Left lung (tissue), 10 donors: ENCODE data around the gene KRTAP7-1. TPM values are rescaled to one million over a fixed set of nuclear protein-coding genes. Genes with fewer than 3 reads are reported as not detected.

Source experiments
- ATAC-seq: fragments of 200-7000 bp; cut with Tn5 transposase; one replicate; pipeline ENCODE4 v1.9.1; 2020; ENCODE audit warnings: moderate library complexity
- DNase-seq, 4 donors: peaks; one replicate each; pipeline ENCODE4 v3.0.0-alpha.2; 2013 to 2020
- H3K27ac ChIP-seq, 2 donors: fragments of 200-600 bp; sonication (generic) in 1 of 2; one replicate each; pipeline versions ENCODE4 v1.5.0 to v1.8.0; 2020 to 2021
- H3K27me3 ChIP-seq, 2 donors: fragments of 200-600 bp; sonication (generic) in 1 of 2; one replicate each; pipeline versions ENCODE4 v1.5.0 to v1.8.0; 2020 to 2021
- H3K36me3 ChIP-seq, 2 donors: fragments of 200-600 bp; sonication (generic) in 1 of 2; one replicate each; pipeline versions ENCODE4 v1.5.0 to v1.8.0; 2020 to 2021
- H3K4me1 ChIP-seq, 2 donors: fragments of 200-600 bp; one replicate each; pipeline ENCODE4 v1.8.0; 2021
- H3K4me3 ChIP-seq, 2 donors: fragments of 200-600 bp; sonication (generic) in 1 of 2; one replicate each; pipeline versions ENCODE4 v1.5.0 to v1.8.0; 2020 to 2021; ENCODE audit warnings: mild to moderate bottlenecking in 1 of 2
- H3K9me3 ChIP-seq, 2 donors: fragments of 200-600 bp; sonication (generic) in 1 of 2; one replicate each; pipeline versions ENCODE4 v1.5.0 to v1.8.0; 2020 to 2021
- CTCF ChIP-seq, 2 donors: fragments of 200-600 bp; sonication (generic) in 1 of 2; IDR thresholded peaks; one replicate each; pipeline versions ENCODE4 v1.5.0 to v1.8.0; 2021; ENCODE audit warnings: antibody characterized with exemption in 2 of 2
- intact Hi-C, 2 donors: fragments of 100-400 bp; cut with DNase I; formaldehyde crosslinking; loops; one replicate each; pipeline versions ENCODE4 v1.11.2 to v1.14.2; 2022
- polyA plus RNA-seq, 6 donors: library from polyadenylated mRNA; unstranded; fragments of 120-200 nt; gene quantifications; one replicate each; pipeline ENCODE4 v1.2.1, GENCODE V29; 2013; ENCODE audit not compliant: insufficient read length in 6 of 6
- total RNA-seq, 2 donors: library from RNA; stranded (reverse); fragmentation: NEBNext Ultra II Directional; extraction: Animal tissue kit (Norgen Biotek cat#: 25700); gene quantifications; one replicate each; pipeline ENCODE4 v1.2.1, GENCODE V29; 2021
- donor health status: DM: no; HTN: yes; CAD: no.
- donor health status: DM: no; HTN: no; CAD: no.

The KRTAP7-1 gene
- total and polyA plus RNA-seq, 8 donors = not detected

GRCh38 chr21:30839304-30839703 lies 9.7 kb upstream of the KRTAP7-1 start:
- ATAC-seq = peak; percentile 71
- no peak overlapping the region for H3K4me3 ChIP-seq
- H3K4me1 ChIP-seq = no peaks in the 10 kb centered on the region
- H3K27me3 ChIP-seq = no peaks in the 10 kb centered on the region
- intact Hi-C loops = loop anchor here in 1 of 2 donors (10.0 kb wide), 1 partner anchor 245 kb away; no protein-coding TSS in a partner anchor
- no peak overlapping the region for H3K27ac ChIP-seq
- H3K36me3 ChIP-seq = no peaks in the 10 kb centered on the region
- peak in 1 of 2 donors; percentile 14 for TF ChIP-seq CTCF (IDR thresholded peaks at IDR 0.05)
- DNase-seq = peak in 1 of 4 donors; percentile 17
- H3K9me3 ChIP-seq = no peaks in the 10 kb centered on the region

- no peaks in the 10 kb centered on the region for H3K27me3 ChIP-seq
- H3K9me3 ChIP-seq = no peaks in the 10 kb centered on the region
- no peak for DNase-seq
- no peaks in the 10 kb centered on the region for H3K4me1 ChIP-seq
- no peak overlapping the region for H3K27ac ChIP-seq
- intact Hi-C loops = loop anchor here in 1 of 2 donors (10.0 kb wide), 1 partner anchor 246 kb away; no protein-coding TSS in a partner anchor
- TF ChIP-seq CTCF (IDR thresholded peaks at IDR 0.05) = no peak
- no peak for ATAC-seq
- H3K36me3 ChIP-seq = no peaks in the 10 kb centered on the region
- no peak overlapping the region for H3K4me3 ChIP-seq
Measured at GRCh38 chr21:30838536-30838935, 9.0 kb upstream of the KRTAP7-1 start.

GRCh38 chr21:30831194-30831765 lies 1.7 kb upstream of the KRTAP7-1 start:
- DNase-seq (peak in 1 of 4 donors; percentile 4), ATAC-seq (no peak)
- no peak overlapping the region for H3K27ac ChIP-seq
- no peaks in the 10 kb centered on the region for H3K27me3 ChIP-seq
- no peak overlapping the region for H3K4me3 ChIP-seq
- H3K9me3 ChIP-seq = peaks cover 0 to 12% of the 10 kb centered on the region in 2 donors
- TF ChIP-seq CTCF (IDR thresholded peaks at IDR 0.05) = peak; percentile 32 to 42
- H3K36me3 ChIP-seq = no peaks in the 10 kb centered on the region
- intact Hi-C loops = loop anchor here in 1 of 2 donors (10.0 kb wide), 1 partner anchor 254 kb away; no protein-coding TSS in a partner anchor
- no peaks in the 10 kb centered on the region for H3K4me1 ChIP-seq

GRCh38 chr21:30818837-30819610 lies 10.5 kb downstream of the KRTAP7-1 start:
- no peaks in the 10 kb centered on the region for H3K27me3 ChIP-seq
- TF ChIP-seq CTCF (IDR thresholded peaks at IDR 0.05) = no peak
- H3K9me3 ChIP-seq = no peaks in the 10 kb centered on the region
- no peaks in the 10 kb centered on the region for H3K4me1 ChIP-seq
- H3K27ac ChIP-seq = no peak overlapping the region
- intact Hi-C loops = no loop called here
- DNase-seq (no peak), ATAC-seq (no peak)
- no peak overlapping the region for H3K4me3 ChIP-seq
- H3K36me3 ChIP-seq = no peaks in the 10 kb centered on the region

GRCh38 chr21:30813174-30813573 lies 16.4 kb downstream of the KRTAP7-1 start, which contains the start of gene KRTAP8-1:
Gene KRTAP8-1 (minus strand): TSS chr21:30813274. CDS start chr21:30813220, 54 bp downstream.
- ATAC-seq (no peak), DNase-seq (no peak)
- Histone ChIP-seq H3K4me3 (no peak within 1 kb of the TSS), H3K4me1 (no peaks in the 10 kb centered on the region), H3K36me3 (no peaks in the 10 kb centered on the region), H3K27ac (no peak within 1 kb of the TSS), H3K9me3 (no peaks in the 10 kb centered on the region), H3K27me3 (no peaks in the 10 kb centered on the region)
- intact Hi-C loops = no loop called here
- no peak for TF ChIP-seq CTCF (IDR thresholded peaks at IDR 0.05)
